HG02981 (cell line): ENCODE data around the gene NGEF.

Source experiments
- ATAC-seq: cut with Tn5 transposase; IDR thresholded peaks from one replicate; pipeline ENCODE4 v1.9.1; 2021; ENCODE audit warnings: mild to moderate bottlenecking, moderate library complexity; ENCODE audit not compliant: unreplicated experiment

NGEF gene

GRCh38 chr2:232903989-232904388, 109.1 kb downstream of the NGEF start:
- no peak for ATAC-seq

DNA sequence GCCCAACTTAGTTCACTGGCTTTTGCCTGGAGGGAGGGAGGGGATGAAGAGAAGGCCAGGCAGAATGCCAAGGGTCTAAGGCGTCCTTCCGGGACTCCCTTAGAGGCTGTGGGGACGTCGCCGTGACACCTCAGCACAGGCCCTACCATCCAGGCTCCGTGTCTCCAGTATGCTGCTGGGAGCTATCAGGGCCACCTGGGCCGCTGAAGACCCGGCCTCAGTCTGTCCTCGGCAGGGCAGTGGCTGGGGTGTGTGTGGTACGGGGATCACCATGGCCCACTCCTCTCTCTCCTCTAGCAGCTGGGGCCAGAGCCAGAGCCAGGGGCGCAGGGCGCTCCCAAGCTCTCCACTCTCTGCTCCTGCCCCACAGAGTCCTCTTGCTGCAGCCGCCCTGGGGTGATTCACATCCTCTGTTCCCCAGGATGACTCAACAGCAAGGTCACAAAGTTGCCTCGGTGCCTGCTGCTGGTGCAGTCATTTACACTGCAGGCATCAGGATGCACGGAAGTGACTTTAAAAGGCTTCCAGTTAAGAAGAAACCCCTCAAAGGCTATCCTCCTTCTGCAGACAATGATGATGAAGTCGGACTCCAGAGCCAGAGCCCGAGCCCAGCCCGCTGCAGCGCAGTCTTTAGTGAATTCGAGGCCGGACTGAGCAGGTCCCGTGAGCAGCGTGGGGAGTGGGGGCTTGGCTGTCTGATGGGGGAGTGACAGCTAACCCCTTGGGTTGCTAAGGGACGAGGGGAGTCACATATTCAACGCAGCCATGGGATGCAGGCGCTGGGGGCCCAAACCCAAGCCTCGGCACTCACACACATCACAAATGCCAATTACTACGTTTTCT, 111.1 kb downstream of the NGEF start:
- no peak for ATAC-seq

DNA sequence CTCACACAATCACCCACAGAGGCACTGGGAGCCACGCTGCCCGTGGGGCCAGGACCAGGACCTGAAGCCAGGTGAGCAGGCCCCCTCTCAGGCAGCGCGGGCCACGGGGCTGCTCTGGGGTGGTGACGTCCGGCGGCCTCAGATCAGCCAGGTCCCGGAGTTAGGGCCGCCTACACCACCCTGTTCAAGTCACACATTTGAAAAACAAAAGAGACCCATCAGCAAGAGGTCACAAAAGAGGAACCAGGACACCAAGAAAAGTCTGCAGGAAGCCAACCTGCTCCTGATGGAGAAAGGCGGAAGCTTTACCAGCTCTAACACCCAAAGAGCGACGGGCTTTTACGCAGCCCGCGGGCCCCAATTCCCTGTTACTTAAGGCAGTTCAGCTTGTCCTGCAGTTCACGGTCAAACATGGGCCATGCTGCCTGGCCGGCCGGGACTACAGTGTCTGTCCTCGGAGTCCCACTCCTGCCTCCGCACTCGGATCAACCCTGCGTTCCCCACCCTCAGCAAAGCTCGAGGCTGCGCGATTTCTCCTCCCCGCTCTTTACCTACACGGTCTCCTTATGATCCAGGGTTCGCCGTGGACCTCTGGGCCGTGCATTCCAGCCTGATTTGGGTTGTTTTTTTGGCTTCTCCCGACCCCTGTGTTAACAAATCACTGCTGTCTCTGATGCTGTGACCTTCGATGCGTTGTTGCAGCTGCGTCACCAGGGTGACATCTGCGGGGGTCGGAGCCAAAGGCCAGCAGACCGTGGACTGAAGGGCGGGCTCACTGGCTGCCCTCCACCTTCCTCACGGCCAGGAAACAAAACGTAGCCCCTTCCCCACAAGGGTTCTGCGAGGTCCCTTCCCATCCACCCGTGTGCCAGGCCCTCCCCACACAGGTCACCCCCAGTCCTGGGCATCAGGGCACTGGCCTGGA, 112.0 kb downstream of the NGEF start:
- no peak for ATAC-seq

DNA sequence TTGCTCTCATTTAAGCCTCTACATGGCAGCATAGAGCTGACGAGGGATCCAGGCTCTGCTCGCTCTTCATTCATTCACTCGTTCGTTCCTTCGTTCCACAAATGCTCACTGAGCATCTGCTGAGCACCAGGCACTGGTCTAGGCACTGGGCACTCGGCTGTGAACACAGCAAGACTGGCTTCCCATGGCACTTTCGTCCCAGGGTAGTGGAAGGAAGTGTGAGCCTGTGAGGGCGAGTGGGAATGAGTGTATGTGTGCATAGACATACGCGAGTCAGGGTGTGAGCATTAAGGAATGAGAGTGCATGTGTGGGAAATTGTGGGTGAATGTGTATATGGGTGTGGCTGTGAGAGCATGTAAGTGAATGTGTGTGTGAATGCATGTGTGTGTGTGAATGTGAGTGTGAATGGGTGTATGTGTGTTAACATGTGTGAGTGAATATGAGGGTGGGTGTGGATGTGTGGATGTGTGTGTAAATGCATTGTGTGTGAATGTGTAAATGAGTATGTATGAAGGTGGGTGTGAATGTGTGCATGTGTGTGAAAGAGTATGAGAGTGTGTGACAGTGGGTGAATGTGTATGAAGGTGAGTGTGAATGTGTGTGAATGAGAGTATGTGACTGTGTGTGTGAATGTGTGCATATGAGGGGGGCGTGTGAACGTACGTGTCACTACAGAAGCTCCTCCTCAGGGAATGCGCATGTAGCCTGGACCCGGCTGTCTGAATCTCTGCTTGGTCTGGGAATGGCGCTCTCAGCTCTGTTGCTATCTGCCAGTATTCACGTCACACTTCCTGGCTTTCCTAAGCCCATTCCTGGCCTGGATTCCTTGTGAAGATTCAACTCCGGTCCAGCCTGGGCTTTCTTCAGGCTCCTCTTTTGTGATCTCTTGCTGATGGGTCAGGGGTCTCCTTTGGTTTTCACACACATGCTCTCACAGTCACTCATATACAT, 114.2 kb downstream of the NGEF start:
- no peak for ATAC-seq

- ATAC-seq = no peak
Observed at GRCh38 chr2:232897598-232898408, 115.3 kb downstream of the NGEF start.

- no peak for ATAC-seq
Observed at GRCh38 chr2:232896720-232897597, 116.1 kb downstream of the NGEF start.

DNA sequence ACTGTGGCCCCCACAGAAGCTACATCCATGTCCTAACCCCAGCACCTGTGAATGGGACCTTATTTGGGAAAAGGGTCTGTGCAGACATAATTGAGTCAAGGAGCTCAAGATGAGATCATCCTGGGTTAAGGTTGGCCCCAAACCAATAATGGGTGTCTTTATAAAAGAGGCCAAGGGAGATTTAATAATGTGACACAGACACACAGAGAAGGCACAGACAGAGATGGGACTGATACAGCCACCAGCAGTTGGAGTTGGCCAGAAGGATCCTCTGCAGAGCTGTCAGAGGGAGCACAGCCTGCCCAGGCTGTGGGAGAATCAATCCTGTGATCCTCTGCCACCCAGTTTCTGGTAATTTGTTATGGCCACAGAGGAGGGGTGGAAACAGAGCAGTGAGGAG, 116.9 kb downstream of the NGEF start:
- no peak for ATAC-seq

DNA sequence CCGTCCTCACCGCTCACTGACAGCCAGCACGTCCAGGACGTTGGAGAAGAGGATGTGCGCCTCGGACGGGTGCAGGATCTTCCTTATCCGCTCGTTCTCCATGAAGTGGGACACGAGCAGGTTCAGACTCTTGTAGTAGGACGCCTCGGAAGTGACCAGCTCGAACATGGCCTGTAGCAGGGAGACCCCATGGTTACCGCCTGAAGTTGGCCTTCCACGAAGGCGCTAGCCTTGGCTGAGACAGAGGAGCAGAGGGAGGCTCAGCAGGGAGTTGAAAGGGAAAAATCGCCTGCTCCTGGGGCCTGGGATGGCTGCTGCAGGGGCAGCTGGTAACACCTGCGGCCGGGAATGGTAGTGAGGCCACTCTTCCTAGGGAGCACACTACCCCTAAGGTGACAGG, 118.3 kb downstream of the NGEF start:
- no peak for ATAC-seq

DNA sequence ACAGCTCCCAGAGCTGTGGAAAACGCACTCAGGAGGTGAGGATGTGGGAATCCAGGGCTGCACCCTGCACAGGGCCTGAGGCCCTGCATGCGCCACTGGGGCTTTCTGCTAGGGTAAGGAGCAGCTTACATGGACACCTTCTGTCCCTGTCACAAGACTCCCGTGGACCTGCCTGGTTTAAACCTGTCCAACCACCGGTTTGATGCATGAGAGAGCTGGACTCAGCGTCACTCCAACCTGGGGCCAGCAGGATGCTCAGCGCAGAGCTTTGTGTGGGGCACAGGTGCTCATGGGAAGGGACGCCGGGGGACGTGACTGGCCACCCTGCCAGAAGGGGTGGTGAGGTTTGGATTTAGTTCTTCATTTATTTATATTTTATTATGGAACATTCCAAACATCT, 118.8 kb downstream of the NGEF start:
- no peak for ATAC-seq

- no peak for ATAC-seq
Observed at GRCh38 chr2:232893834-232894233, 119.2 kb downstream of the NGEF start.

- ATAC-seq = no peak
Observed at GRCh38 chr2:232892843-232893242, 120.2 kb downstream of the NGEF start.

DNA sequence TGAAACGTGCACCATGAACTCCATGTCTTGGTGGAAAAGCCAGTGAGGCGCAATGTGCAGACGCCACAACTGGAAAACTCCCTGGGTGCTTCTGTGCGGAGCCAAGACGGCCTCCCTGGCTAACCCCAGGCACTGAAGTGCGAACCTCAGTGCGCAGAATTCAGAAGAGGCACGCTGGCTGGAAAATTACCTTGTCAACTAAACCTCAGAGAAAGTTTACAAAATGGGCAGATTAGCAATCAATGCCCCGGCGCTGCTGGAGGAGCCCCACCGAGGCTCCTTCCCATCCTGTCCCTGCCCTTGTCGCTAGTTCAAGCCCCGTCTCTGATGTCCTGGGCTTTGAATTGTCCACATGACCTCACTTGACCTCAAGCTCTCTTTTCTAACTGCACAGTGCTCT, 120.8 kb downstream of the NGEF start:
- no peak for ATAC-seq

- ATAC-seq = no peak
Observed at GRCh38 chr2:232891621-232892071, 121.4 kb downstream of the NGEF start.

- no peak for ATAC-seq
Observed at GRCh38 chr2:232890896-232891601, 122.0 kb downstream of the NGEF start.

DNA sequence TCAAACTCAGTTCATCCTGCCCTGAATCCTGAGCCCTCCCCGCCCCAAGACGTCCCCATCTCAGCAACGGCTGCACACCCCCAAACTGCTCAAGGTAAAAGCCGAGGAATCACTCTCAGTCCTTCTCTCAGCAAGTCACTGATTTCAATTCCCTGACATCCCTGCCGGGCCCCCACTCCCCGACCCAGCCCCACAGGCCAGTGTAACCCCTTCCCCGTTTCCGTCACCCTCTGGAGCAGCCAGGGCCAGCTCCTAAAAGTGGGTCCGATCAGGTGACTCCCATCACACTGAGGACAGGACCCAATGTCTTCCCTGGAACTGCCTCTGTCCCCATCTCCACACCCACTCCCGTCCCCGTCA, 122.5 kb downstream of the NGEF start:
- ATAC-seq = no peak

DNA sequence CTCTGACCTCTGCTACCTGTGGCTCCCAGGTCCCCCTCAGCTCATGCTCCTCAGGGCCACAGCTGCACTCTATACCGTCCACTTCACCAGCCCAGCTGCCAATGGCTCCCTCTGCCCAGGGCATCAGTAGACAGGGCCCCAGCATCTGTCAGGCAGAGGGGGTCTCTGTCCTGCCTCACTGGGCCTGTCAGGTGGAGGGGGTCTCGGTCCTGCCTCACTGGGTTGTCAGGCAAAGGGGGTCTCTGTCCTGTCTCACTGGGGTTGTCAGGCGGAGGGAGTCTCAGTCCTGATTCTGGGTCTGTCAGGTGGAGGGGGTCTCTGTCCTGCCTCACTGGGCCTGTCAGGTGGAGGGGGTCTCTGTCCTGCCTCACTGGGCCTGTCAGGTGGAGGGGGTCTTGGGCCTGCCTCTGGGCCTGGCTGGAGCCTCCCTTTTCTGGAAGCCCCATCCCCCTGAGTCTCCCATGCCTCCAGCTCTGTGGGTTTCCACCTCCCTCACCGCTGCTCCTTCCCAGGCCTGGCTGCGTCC, 123.1 kb downstream of the NGEF start:
- ATAC-seq = no peak

- no peak for ATAC-seq
Observed at GRCh38 chr2:232888839-232889529, 124.1 kb downstream of the NGEF start.
